GM18867 (cell line): Measurements from ENCODE around the gene RHOV.
"Not testable (repeated sequence)": the region's sequence is repeated elsewhere in the genome, so short reads cannot be mapped to it uniquely, and the experiment has no call there.

Source experiments
- ATAC-seq: cut with Tn5 transposase; IDR thresholded peaks from one replicate; pipeline ENCODE4 v1.9.1; 2021; ENCODE audit warnings: mild to moderate bottlenecking, moderate library complexity; ENCODE audit not compliant: unreplicated experiment

The RHOV gene

GRCh38 chr15:40875991-40876730, 2.1 kb upstream of the RHOV start:
- ATAC-seq, result no peak

GRCh38 chr15:40872791-40873693, 992 bp downstream of the RHOV start:
- ATAC-seq, result no peak

- no peak for ATAC-seq
Measured at GRCh38 chr15:40871749-40872617, 2.1 kb downstream of the RHOV start.

- no peak for ATAC-seq
Measured at GRCh38 chr15:40870716-40871115, 3.3 kb downstream of the RHOV start.

- no peak for ATAC-seq
Measured at GRCh38 chr15:40869686-40870085, 4.3 kb downstream of the RHOV start.

GRCh38 chr15:40867199-40867598, 6.8 kb downstream of the RHOV start:
- no peak for ATAC-seq

- no peak for ATAC-seq
Measured at GRCh38 chr15:40863660-40864270, 10.3 kb downstream of the RHOV start.

- not testable (repeated sequence) for ATAC-seq
Measured at GRCh38 chr15:40861147-40861546, 12.9 kb downstream of the RHOV start.

- ATAC-seq, result peak; percentile 59
Measured at GRCh38 chr15:40859206-40859851, 14.7 kb downstream of the RHOV start.

GRCh38 chr15:40858706-40859105, 15.3 kb downstream of the RHOV start:
- no peak for ATAC-seq

- ATAC-seq, result peak; percentile 75
Measured at GRCh38 chr15:40857601-40858341, 16.3 kb downstream of the RHOV start.

GRCh38 chr15:40856746-40857145, 17.3 kb downstream of the RHOV start:
- ATAC-seq, result no peak

GRCh38 chr15:40855706-40856234, 18.3 kb downstream of the RHOV start:
- ATAC-seq, result no peak

GRCh38 chr15:40854161-40854560, 19.9 kb downstream of the RHOV start:
- ATAC-seq, result no peak

GRCh38 chr15:40853241-40853890, 20.7 kb downstream of the RHOV start:
- ATAC-seq, result no peak

- no peak for ATAC-seq
Measured at GRCh38 chr15:40852529-40852928, 21.5 kb downstream of the RHOV start.

- no peak for ATAC-seq
Measured at GRCh38 chr15:40850576-40851112, 23.4 kb downstream of the RHOV start.

- no peak for ATAC-seq
Measured at GRCh38 chr15:40847223-40847961, 26.6 kb downstream of the RHOV start.
